CD4-positive, alpha-beta T cell (primary cell): ENCODE measurements around the gene HEATR5A. TPM values are rescaled to one million over a fixed set of nuclear protein-coding genes. Genes with fewer than 3 reads are reported as not detected.
"Not testable (repeated sequence)": the region's sequence is repeated elsewhere in the genome, so short reads cannot be mapped to it uniquely, and the experiment has no call there.

Experiments used
- ATAC-seq: fragments of 200-7000 bp; cut with Tn5 transposase; one replicate; pipeline ENCODE4 v1.10.0; 2022; ENCODE audit warnings: mild to moderate bottlenecking; ENCODE audit not compliant: poor library complexity
- CTCF ChIA-PET: fragments of 350-600 bp; sonication (Branson Sonifier 250); formaldehyde crosslinking; loops from one replicate; lab custom pipeline; 2021; ENCODE audit warnings: antibody characterized with exemption, inconsistent platforms; lab: Charles Lee
- POLR2A ChIA-PET: fragments of 350-600 bp; sonication (Branson Sonifier 250); formaldehyde crosslinking; loops from one replicate; lab custom pipeline; 2021; ENCODE audit warnings: antibody characterized with exemption, inconsistent platforms; lab: Charles Lee
- DNase-seq, 14 experiments: peaks; one replicate each; pipeline ENCODE4 v3.0.0-alpha.2; 2013 to 2020; ENCODE audit warnings: mixed read lengths in 2 of 14
- H3K27ac ChIP-seq, 2 donors: one replicate each; pipeline versions ENCODE4 v1.5.1 to v1.7.0; 2013; ENCODE audit warnings: low read length in 2 of 2, low read depth in 1 of 2, mild to moderate bottlenecking in 1 of 2
- H3K27me3 ChIP-seq, 2 experiments: 1 replicate in 1 of 2; 2 replicates in 1 of 2; pipeline versions ENCODE4 v1.6.1 to v1.7.0; 2013; ENCODE audit warnings: low read length in 2 of 2, control low read depth in 1 of 2, mild to moderate bottlenecking in 1 of 2, moderate library complexity in 1 of 2; ENCODE audit not compliant: insufficient read depth in 2 of 2, control insufficient read depth in 1 of 2
- H3K36me3 ChIP-seq: one replicate; pipeline ENCODE4 v1.6.1; 2013; ENCODE audit warnings: low read length, control low read depth; ENCODE audit not compliant: insufficient read depth
- H3K4me1 ChIP-seq: one replicate; pipeline ENCODE4 v1.6.1; 2013; ENCODE audit warnings: low read length, control low read depth; ENCODE audit not compliant: insufficient read depth
- H3K4me3 ChIP-seq: one replicate; pipeline ENCODE4 v1.5.1; 2013; ENCODE audit warnings: mild to moderate bottlenecking, low read length, moderate library complexity
- H3K9me3 ChIP-seq, 2 experiments: 1 replicate in 1 of 2; 2 replicates in 1 of 2; pipeline versions ENCODE4 v1.6.1 to v1.7.0; 2013; ENCODE audit warnings: low read length in 2 of 2, mild to moderate bottlenecking in 2 of 2, control low read depth in 1 of 2, moderate library complexity in 1 of 2; ENCODE audit not compliant: control insufficient read depth in 1 of 2, insufficient read depth in 1 of 2
- H3K27ac Mint-ChIP-seq: one replicate; pipeline ENCODE4 v1.8.0; 2020; ENCODE audit warnings: mixed read lengths
- H3K27me3 Mint-ChIP-seq: one replicate; pipeline ENCODE4 v1.8.0; 2021; ENCODE audit warnings: mixed read lengths
- H3K36me3 Mint-ChIP-seq: one replicate; pipeline ENCODE4 v1.8.0; 2021; ENCODE audit warnings: low read depth, mixed read lengths
- H3K4me1 Mint-ChIP-seq: one replicate; pipeline ENCODE4 v1.8.0; 2021; ENCODE audit warnings: low read depth, mixed read lengths
- H3K4me3 Mint-ChIP-seq: one replicate; pipeline ENCODE4 v1.8.0; 2020; ENCODE audit warnings: mild to moderate bottlenecking, mixed read lengths
- H3K9me3 Mint-ChIP-seq: one replicate; pipeline ENCODE4 v1.8.0; 2020; ENCODE audit warnings: mixed read lengths
- CTCF ChIP-seq: fragments of 200-600 bp; IDR thresholded peaks from one replicate; pipeline ENCODE4 v1.8.0; 2022; ENCODE audit warnings: antibody characterized with exemption, mild to moderate bottlenecking
- intact Hi-C, 2 experiments: fragments of 100-400 bp; cut with DNase I in 1 of 2; cut with micrococcal nuclease in 1 of 2; formaldehyde crosslinking; loops; one replicate each; pipeline versions ENCODE4 v1.15.1 to v1.9.0; 2023 to 2025; cut with DNase I, micrococcal nuclease
- polyA plus RNA-seq, 2 donors: library from polyadenylated mRNA; unstranded; fragments of 120-200 nt; gene quantifications; one replicate each; pipeline ENCODE4 v1.2.1, GENCODE V29; 2013
- total RNA-seq, 174 experiments: library from RNA in 2 of 174; stranded (reverse) in 2 of 174; gene quantifications; one replicate each; pipeline ENCODE4 v1.2.3 and lab custom pipeline; 2021 to 2026

HEATR5A gene
- total RNA-seq (1 to 10 TPM; 5.2 to 5.5 TPM), total RNA-seq (lab: John Stamatoyannopoulos, UW) (2.8 to 27.1 (median 10.7) reads per million in 172 experiments)
- polyA plus RNA-seq (2013, experiment 1 of 2), result 5.1 TPM
- polyA plus RNA-seq (2013, experiment 2 of 2), result 6.5 TPM

GRCh38 chr14:31420319-31421111 lies at the start of gene HEATR5A:
Gene HEATR5A, minus strand, starts transcription at chr14:31420550. Its CDS starts 17,575 bp downstream, at chr14:31402975.
- peak within 1 kb of the TSS; percentile 89 for H3K27ac Mint-ChIP-seq

GRCh38 chr14:31466554-31466953 lies 46.2 kb upstream of the HEATR5A start:
- ChIA-PET POLR2A (no interaction called here), CTCF (no interaction called here)
- Histone ChIP-seq H3K27me3 (no peaks in the 10 kb centered on the region), H3K4me1 (no peaks in the 10 kb centered on the region), H3K27ac (no peak overlapping the region), H3K9me3 (no peaks in the 10 kb centered on the region), H3K36me3 (no peaks in the 10 kb centered on the region), H3K4me3 (no peak overlapping the region)
- no peak for DNase-seq
- ATAC-seq, result no peak
- no peaks in the 10 kb centered on the region for H3K4me1 Mint-ChIP-seq
- H3K36me3 Mint-ChIP-seq, result no peaks in the 10 kb centered on the region
- no peaks in the 10 kb centered on the region for H3K27me3 Mint-ChIP-seq
- H3K27ac Mint-ChIP-seq, result no peak overlapping the region
- no peak overlapping the region for H3K4me3 Mint-ChIP-seq
- H3K9me3 Mint-ChIP-seq, result no peaks in the 10 kb centered on the region
- no peak for TF ChIP-seq CTCF
- intact Hi-C loops, result no loop called here

More at GRCh38 chr14:31420319-31421111, at the start of gene HEATR5A:
- ATAC-seq (peak; percentile 96), DNase-seq (peak; percentile 83 to 96 (median 93))
- TF ChIP-seq CTCF, result peak; percentile 29
- Histone ChIP-seq H3K27me3 (no peaks in the 10 kb centered on the region), H3K4me1 (peaks cover 4% of the 10 kb centered on the region), H3K4me3 (peak within 1 kb of the TSS; percentile 99), H3K9me3 (no peaks in the 10 kb centered on the region), H3K36me3 (no peaks in the 10 kb centered on the region), H3K27ac (peak within 1 kb of the TSS in 1 of 2 donors; percentile 64)
- peaks cover 9% of the 10 kb centered on the region for H3K36me3 Mint-ChIP-seq
- no peaks in the 10 kb centered on the region for H3K9me3 Mint-ChIP-seq
- POLR2A ChIA-PET, result interaction anchor here (0.9 to 3.6 kb wide), 14 partner anchors 8 to 798 kb away, joined by 3 to 54 read pairs (median 6); partner anchors contain the start of genes AP4S1, ARHGAP5, DTD2 and HECTD1
- peak within 1 kb of the TSS; percentile 99 for H3K4me3 Mint-ChIP-seq
- H3K27me3 Mint-ChIP-seq, result no peaks in the 10 kb centered on the region
- CTCF ChIA-PET, result interaction anchor here (0.8 to 3.4 kb wide), 8 partner anchors 8 to 345 kb away, joined by 3 to 15 read pairs (median 4); partner anchors contain the start of genes DTD2 and HECTD1
- peaks cover 33% of the 10 kb centered on the region for H3K4me1 Mint-ChIP-seq
- intact Hi-C loops, result loop anchor here (2.0 to 10.0 kb wide), 4 partner anchors 36 to 784 kb away; partner anchors contain the start of genes DTD2 (in 2 of the 2), HECTD1 (in 2 of the 2), NUBPL (in 1 of the 2) and RNU6-7 (in 1 of the 2)

GRCh38 chr14:31465111-31465510 lies 44.8 kb upstream of the HEATR5A start:
- Histone ChIP-seq H3K9me3 (no peaks in the 10 kb centered on the region), H3K36me3 (no peaks in the 10 kb centered on the region), H3K4me3 (no peak overlapping the region), H3K27ac (no peak overlapping the region), H3K27me3 (no peaks in the 10 kb centered on the region), H3K4me1 (no peaks in the 10 kb centered on the region)
- Mint-ChIP-seq H3K27ac (no peak overlapping the region), H3K36me3 (no peaks in the 10 kb centered on the region), H3K4me1 (no peaks in the 10 kb centered on the region), H3K27me3 (no peaks in the 10 kb centered on the region), H3K9me3 (no peaks in the 10 kb centered on the region), H3K4me3 (no peak overlapping the region)
- ChIA-PET CTCF (no interaction called here), POLR2A (no interaction called here)
- ATAC-seq, result no peak
- intact Hi-C loops, result no loop called here
- no peak for DNase-seq
- TF ChIP-seq CTCF, result no peak

- H3K27ac ChIP-seq, H3K27me3 ChIP-seq, H3K9me3 Mint-ChIP-seq, H3K4me3 ChIP-seq, CTCF ChIA-PET, ATAC-seq, DNase-seq, H3K36me3 ChIP-seq, H3K9me3 ChIP-seq, H3K36me3 Mint-ChIP-seq, intact Hi-C loops, H3K4me3 Mint-ChIP-seq, H3K4me1 ChIP-seq, H3K27ac Mint-ChIP-seq, H3K27me3 Mint-ChIP-seq: not testable (repeated sequence)
- POLR2A ChIA-PET, result interaction anchor here (0.9 kb wide), 1 partner anchor 560 kb away, joined by 3 read pairs; no protein-coding TSS in a partner anchor
- peaks cover 14% of the 10 kb centered on the region for H3K4me1 Mint-ChIP-seq
These were observed 42.1 kb upstream of the HEATR5A start for GRCh38 chr14:31462450-31462849.
